BLaER1 (cell line): ENCODE results near the gene DYNC1LI2.

Experiments used
- H3K27ac ChIP-seq: shearing (Covaris generic); formaldehyde crosslinking; 2 replicates; pipeline ENCODE4 v1.8.1; 2022
- H3K27me3 ChIP-seq: shearing (Covaris generic); formaldehyde crosslinking; 2 replicates; pipeline ENCODE4 v1.8.1; 2022
- H3K36me3 ChIP-seq: shearing (Covaris generic); formaldehyde crosslinking; 2 replicates; pipeline ENCODE4 v1.8.1; 2022
- H3K4me1 ChIP-seq: shearing (Covaris generic); formaldehyde crosslinking; 2 replicates; pipeline ENCODE4 v1.8.1; 2022
- H3K4me2 ChIP-seq: shearing (Covaris generic); formaldehyde crosslinking; 2 replicates; pipeline ENCODE4 v1.8.1; 2022
- H3K4me3 ChIP-seq: shearing (Covaris generic); formaldehyde crosslinking; 2 replicates; pipeline ENCODE4 v1.8.1; 2022
- H3K9ac ChIP-seq: shearing (Covaris generic); formaldehyde crosslinking; 2 replicates; pipeline ENCODE4 v1.8.1; 2022
- H3K9me3 ChIP-seq: shearing (Covaris generic); formaldehyde crosslinking; 2 replicates; pipeline ENCODE4 v1.8.1; 2022
- H4K20me1 ChIP-seq: shearing (Covaris generic); formaldehyde crosslinking; 2 replicates; pipeline ENCODE4 v1.8.1; 2022
- Cebpa-rat ChIP-seq: shearing (Covaris generic); IDR thresholded peaks from 2 replicates; pipeline ENCODE4 v1.8.1; 2022

The DYNC1LI2 gene

GRCh38 chr16:66701516-66701915 lies 49.9 kb downstream of the DYNC1LI2 start:
- peaks cover 56% of the 10 kb centered on the region for H3K4me1 ChIP-seq
- TF ChIP-seq Cebpa-rat, result no peak
- peak overlapping the region; percentile 55 for H3K27ac ChIP-seq
- H3K4me3 ChIP-seq, result 0 out of 2 replicates have a peak overlapping the region, but pooled peaks have one; percentile 6
- peak overlapping the region; percentile 57 for H3K4me2 ChIP-seq
- peaks cover 10% of the 10 kb centered on the region; the same call in 1 of the 2 replicates for H3K27me3 ChIP-seq
- no peaks in the 10 kb centered on the region for H3K36me3 ChIP-seq
- H3K9me3 ChIP-seq, result peaks cover 19% of the 10 kb centered on the region
- no peaks in the 10 kb centered on the region for H4K20me1 ChIP-seq
- H3K9ac ChIP-seq, result no peak overlapping the region

GRCh38 chr16:66701026-66701425 lies 50.4 kb downstream of the DYNC1LI2 start:
- Histone ChIP-seq H3K4me3 (0 out of 2 replicates have a peak overlapping the region, but pooled peaks have one; percentile 6), H3K4me2 (peak overlapping the region; percentile 57), H3K27me3 (peaks cover 15% of the 10 kb centered on the region), H3K4me1 (peaks cover 53% of the 10 kb centered on the region), H3K9me3 (peaks cover 19% of the 10 kb centered on the region), H3K36me3 (no peaks in the 10 kb centered on the region), H4K20me1 (peaks cover 1% of the 10 kb centered on the region), H3K9ac (no peak overlapping the region), H3K27ac (peak overlapping the region; percentile 55)
- no peak for TF ChIP-seq Cebpa-rat

- Histone ChIP-seq H3K9me3 (peaks cover 19% of the 10 kb centered on the region), H4K20me1 (peaks cover 12% of the 10 kb centered on the region), H3K4me3 (no peak overlapping the region), H3K4me2 (peak overlapping the region; percentile 0; the same call in 1 of the 2 replicates), H3K27me3 (peaks cover 27% of the 10 kb centered on the region), H3K27ac (no peak overlapping the region), H3K9ac (no peak overlapping the region), H3K4me1 (peaks cover 64% of the 10 kb centered on the region), H3K36me3 (no peaks in the 10 kb centered on the region)
- TF ChIP-seq Cebpa-rat, result no peak
Measured at GRCh38 chr16:66699898-66700297, 51.5 kb downstream of the DYNC1LI2 start.

- Histone ChIP-seq H3K9ac (no peak overlapping the region), H3K4me2 (peak overlapping the region; percentile 2; the same call in 1 of the 2 replicates), H3K4me1 (peaks cover 57% of the 10 kb centered on the region), H3K27me3 (peaks cover 30% of the 10 kb centered on the region), H3K4me3 (no peak overlapping the region), H3K9me3 (peaks cover 19% of the 10 kb centered on the region), H4K20me1 (peaks cover 31% of the 10 kb centered on the region), H3K27ac (no peak overlapping the region), H3K36me3 (no peaks in the 10 kb centered on the region)
- TF ChIP-seq Cebpa-rat, result no peak
Measured at GRCh38 chr16:66698046-66698445, 53.4 kb downstream of the DYNC1LI2 start.

- H3K27ac ChIP-seq, result peak within 1 kb of the TSS; percentile 62
- TF ChIP-seq Cebpa-rat, result no peak
Measured at GRCh38 chr16:66696669-66697630, 54.5 kb downstream of the DYNC1LI2 start, which contains the start of gene CMTM4. CMTM4 (minus strand) TSS chr16:66696743; CDS start chr16:66696525, 218 bp downstream.

GRCh38 chr16:66695935-66696668 lies 55.3 kb downstream of the DYNC1LI2 start:
- Histone ChIP-seq H3K4me2 (peak overlapping the region; percentile 100), H3K4me1 (peaks cover 37% of the 10 kb centered on the region), H3K9me3 (peaks cover 3% of the 10 kb centered on the region), H3K4me3 (peak overlapping the region; percentile 75), H4K20me1 (peaks cover 40% of the 10 kb centered on the region), H3K36me3 (no peaks in the 10 kb centered on the region), H3K27me3 (peaks cover 30% of the 10 kb centered on the region), H3K27ac (peak overlapping the region; percentile 62), H3K9ac (peak overlapping the region; percentile 74)
- no peak for TF ChIP-seq Cebpa-rat

More at GRCh38 chr16:66696669-66697630, 54.5 kb downstream of the DYNC1LI2 start, which contains the start of gene CMTM4:
- Histone ChIP-seq H3K9me3 (peaks cover 12% of the 10 kb centered on the region), H3K9ac (peak within 1 kb of the TSS; percentile 74), H3K27me3 (peaks cover 30% of the 10 kb centered on the region), H3K36me3 (no peaks in the 10 kb centered on the region), H4K20me1 (peaks cover 40% of the 10 kb centered on the region), H3K4me2 (peak within 1 kb of the TSS; percentile 100), H3K4me3 (peak within 1 kb of the TSS; percentile 75), H3K4me1 (peaks cover 46% of the 10 kb centered on the region)

- TF ChIP-seq Cebpa-rat, result no peak
- H3K9ac ChIP-seq, result peak overlapping the region; percentile 74
- H3K27ac ChIP-seq, result no peak overlapping the region
Measured at GRCh38 chr16:66695471-66695934, 55.9 kb downstream of the DYNC1LI2 start.

GRCh38 chr16:66693149-66693548 lies 58.3 kb downstream of the DYNC1LI2 start:
- Histone ChIP-seq H3K9me3 (no peaks in the 10 kb centered on the region), H3K9ac (no peak overlapping the region), H3K4me3 (no peak overlapping the region), H3K36me3 (no peaks in the 10 kb centered on the region), H3K4me2 (no peak overlapping the region), H3K4me1 (peaks cover 17% of the 10 kb centered on the region), H4K20me1 (peaks cover 43% of the 10 kb centered on the region), H3K27me3 (peaks cover 30% of the 10 kb centered on the region), H3K27ac (no peak overlapping the region)
- no peak for TF ChIP-seq Cebpa-rat

More at GRCh38 chr16:66695471-66695934, 55.9 kb downstream of the DYNC1LI2 start:
- Histone ChIP-seq H3K4me1 (peaks cover 32% of the 10 kb centered on the region), H3K4me3 (peak overlapping the region; percentile 75), H3K9me3 (no peaks in the 10 kb centered on the region; the same call in 1 of the 2 replicates), H3K36me3 (no peaks in the 10 kb centered on the region), H3K27me3 (peaks cover 30% of the 10 kb centered on the region), H3K4me2 (peak overlapping the region; percentile 100), H4K20me1 (peaks cover 40% of the 10 kb centered on the region)

- Histone ChIP-seq H3K4me2 (no peak overlapping the region), H3K27ac (no peak overlapping the region), H3K9me3 (no peaks in the 10 kb centered on the region), H3K4me1 (peaks cover 15% of the 10 kb centered on the region), H4K20me1 (peaks cover 46% of the 10 kb centered on the region), H3K27me3 (peaks cover 25% of the 10 kb centered on the region), H3K36me3 (no peaks in the 10 kb centered on the region), H3K9ac (no peak overlapping the region), H3K4me3 (no peak overlapping the region)
- no peak for TF ChIP-seq Cebpa-rat
Measured at GRCh38 chr16:66692341-66692740, 59.1 kb downstream of the DYNC1LI2 start.
